Measurements from ENCODE around the gene RASA3.

Gene RASA3

GRCh38 chr13:113960276-113960948 is 172.0 kb downstream of the RASA3 start:
- DNase-seq = no peak

- DNase-seq = no peak
Observed at GRCh38 chr13:113959198-113959597, 173.2 kb downstream of the RASA3 start.

- DNase-seq = no peak
Observed at GRCh38 chr13:113958373-113958772, 174.1 kb downstream of the RASA3 start.

- no peak for DNase-seq
Observed at GRCh38 chr13:113956571-113956970, 175.9 kb downstream of the RASA3 start.

GRCh38 chr13:113955691-113956090 is 176.7 kb downstream of the RASA3 start:
- no peak for DNase-seq

GRCh38 chr13:113955235-113955634 is 177.2 kb downstream of the RASA3 start:
- DNase-seq = no peak

- no peak for DNase-seq
Observed at GRCh38 chr13:113954046-113954835, 178.2 kb downstream of the RASA3 start.

- DNase-seq = no peak
Observed at GRCh38 chr13:113953561-113953960, 178.9 kb downstream of the RASA3 start.

GRCh38 chr13:113952983-113953520 is 179.4 kb downstream of the RASA3 start:
- DNase-seq = no peak

- no peak for DNase-seq
Observed at GRCh38 chr13:113952151-113952982, 180.1 kb downstream of the RASA3 start.

GRCh38 chr13:113951246-113951999 is 181.0 kb downstream of the RASA3 start:
- DNase-seq = peak; percentile 75

GRCh38 chr13:113950451-113951245 is 181.8 kb downstream of the RASA3 start:
- DNase-seq = no peak

GRCh38 chr13:113949546-113949945 is 182.9 kb downstream of the RASA3 start:
- no peak for DNase-seq

GRCh38 chr13:113948034-113948742 is 184.2 kb downstream of the RASA3 start:
- no peak for DNase-seq

- DNase-seq = peak; percentile 9
Observed at GRCh38 chr13:113947311-113948033, 185.0 kb downstream of the RASA3 start.

GRCh38 chr13:113946409-113947181 is 185.8 kb downstream of the RASA3 start:
- DNase-seq = no peak

GRCh38 chr13:113945857-113946408 is 186.5 kb downstream of the RASA3 start:
- DNase-seq = no peak

GRCh38 chr13:113943821-113944565 is 188.4 kb downstream of the RASA3 start:
- DNase-seq = no peak
